ENCODE data around the gene KLHL6. TPM values are rescaled to one million over a fixed set of nuclear protein-coding genes. Genes with fewer than 3 reads are reported as not detected.
"Not testable (repeated sequence)": the region's sequence is repeated elsewhere in the genome, so short reads cannot be mapped to it uniquely, and the experiment has no call there.

KLHL6 gene
- total RNA-seq, 1 experiment from 2014 or later, result not detected

DNA sequence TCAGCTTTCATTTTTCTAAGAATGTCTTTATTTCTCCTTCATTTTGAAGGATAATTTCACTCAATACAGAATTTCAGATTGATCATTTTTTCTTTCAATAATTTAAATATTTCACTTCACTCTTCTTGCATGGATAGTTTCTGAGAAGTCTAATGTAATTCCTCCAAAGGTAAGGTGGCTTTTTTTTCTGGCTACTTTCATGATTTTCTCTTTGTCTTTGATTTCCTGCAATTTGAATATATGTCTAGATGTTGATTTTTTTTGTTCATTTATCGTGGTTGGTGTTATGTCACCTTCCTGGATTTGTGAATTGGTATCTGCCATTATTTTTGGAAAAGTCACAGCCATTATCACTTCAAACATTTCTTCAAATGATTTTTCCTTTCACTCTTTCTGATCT, 112.5 kb downstream of the KLHL6 start:
- Histone ChIP-seq H3K27me3 (ENCODE audit: insufficient read depth, low read length) (no peaks in the 10 kb centered on the region), H2BK120ac (ENCODE audit: low read depth, low read length, poor library complexity, severe bottlenecking) (no peak overlapping the region), H4K91ac (ENCODE audit: insufficient read length, low read depth, low read length) (no peak overlapping the region), H3K79me1 (ENCODE audit: insufficient read depth, low read depth, low read length, poor library complexity, severe bottlenecking) (no peaks in the 10 kb centered on the region), H3K56ac (ENCODE audit: insufficient read length, low read depth, low read length) (no peak overlapping the region), H3K4me2 (ENCODE audit: insufficient read depth, insufficient read length, low read length) (no peak overlapping the region), H2AK5ac (ENCODE audit: insufficient read length, low read length) (no peak overlapping the region), H2BK15ac (ENCODE audit: low read depth, low read length) (no peak overlapping the region), H3K4ac (ENCODE audit: low read depth, low read length) (no peak overlapping the region), H4K20me1 (ENCODE audit: control insufficient read depth, insufficient read depth, insufficient read length) (no peaks in the 10 kb centered on the region), H3K27ac (ENCODE audit: insufficient read length, low read depth, low read length) (no peak overlapping the region), H2AFZ (ENCODE audit: low read length) (no peak overlapping the region), H3K23ac (ENCODE audit: insufficient read length, low read depth, low read length) (no peak overlapping the region), H2BK12ac (ENCODE audit: insufficient read length, low read depth, low read length) (no peak overlapping the region), H3T11ph (ENCODE audit: low read length) (no peak overlapping the region), H2BK5ac (ENCODE audit: insufficient read length, low read length) (no peak overlapping the region), H3K14ac (ENCODE audit: insufficient read depth, low read length) (no peak overlapping the region), H3K9me3 (ENCODE audit: control insufficient read depth, low read depth, low read length) (no peaks in the 10 kb centered on the region), H3K4me1 (ENCODE audit: insufficient read depth, low read length) (no peaks in the 10 kb centered on the region), H3K23me2 (ENCODE audit: insufficient read length, low read depth, low read length, poor library complexity, severe bottlenecking) (peaks cover 3% of the 10 kb centered on the region), H4K8ac (replicated peaks; ENCODE audit: insufficient read length, low read depth, low read length) (no peak overlapping the region), H3K18ac (ENCODE audit: insufficient read length, low read depth, low read length) (no peak overlapping the region), H4K5ac (ENCODE audit: insufficient read length, low read depth, low read length) (no peak overlapping the region), H3K79me2 (ENCODE audit: insufficient read depth, low read length) (no peaks in the 10 kb centered on the region), H2BK20ac (ENCODE audit: low read depth, low read length, poor library complexity, severe bottlenecking) (no peak overlapping the region), H3K9ac (ENCODE audit: extremely low read depth, insufficient read length, low read length) (no peak overlapping the region)
- Mint-ChIP-seq H3K4me1 (peaks cover 15 to 17% of the 10 kb centered on the region in 2 experiments), H3K27ac (no peak overlapping the region), H3K36me3 (ENCODE audit: insufficient read depth in 1 of 3, low read depth in 3 of 3) (peaks cover 3 to 13% (median 8%) of the 10 kb centered on the region in 3 experiments; a peak in 6 of 7 replicates), H3K9me3 (peaks cover 20 to 23% of the 10 kb centered on the region in 2 experiments), H3K27me3 (ENCODE audit: low read depth) (0 out of 2 replicates have a peak, but pooled peaks cover 1% of the 10 kb centered on the region), H3K4me3 (no peak overlapping the region)
- WGBS (ENCODE audit: extremely low coverage, insufficient read length, low lambda C conversion rate), result no CpG with 5 or more reads among the region's 1 CpG
- DNase-seq, result no peak
- TF ChIP-seq, protein P1, sequence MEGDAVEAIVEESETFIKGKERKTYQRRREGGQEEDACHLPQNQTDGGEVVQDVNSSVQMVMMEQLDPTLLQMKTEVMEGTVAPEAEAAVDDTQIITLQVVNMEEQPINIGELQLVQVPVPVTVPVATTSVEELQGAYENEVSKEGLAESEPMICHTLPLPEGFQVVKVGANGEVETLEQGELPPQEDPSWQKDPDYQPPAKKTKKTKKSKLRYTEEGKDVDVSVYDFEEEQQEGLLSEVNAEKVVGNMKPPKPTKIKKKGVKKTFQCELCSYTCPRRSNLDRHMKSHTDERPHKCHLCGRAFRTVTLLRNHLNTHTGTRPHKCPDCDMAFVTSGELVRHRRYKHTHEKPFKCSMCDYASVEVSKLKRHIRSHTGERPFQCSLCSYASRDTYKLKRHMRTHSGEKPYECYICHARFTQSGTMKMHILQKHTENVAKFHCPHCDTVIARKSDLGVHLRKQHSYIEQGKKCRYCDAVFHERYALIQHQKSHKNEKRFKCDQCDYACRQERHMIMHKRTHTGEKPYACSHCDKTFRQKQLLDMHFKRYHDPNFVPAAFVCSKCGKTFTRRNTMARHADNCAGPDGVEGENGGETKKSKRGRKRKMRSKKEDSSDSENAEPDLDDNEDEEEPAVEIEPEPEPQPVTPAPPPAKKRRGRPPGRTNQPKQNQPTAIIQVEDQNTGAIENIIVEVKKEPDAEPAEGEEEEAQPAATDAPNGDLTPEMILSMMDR (conservative IDR thresholded peaks at IDR 0.05), result no peak

DNA sequence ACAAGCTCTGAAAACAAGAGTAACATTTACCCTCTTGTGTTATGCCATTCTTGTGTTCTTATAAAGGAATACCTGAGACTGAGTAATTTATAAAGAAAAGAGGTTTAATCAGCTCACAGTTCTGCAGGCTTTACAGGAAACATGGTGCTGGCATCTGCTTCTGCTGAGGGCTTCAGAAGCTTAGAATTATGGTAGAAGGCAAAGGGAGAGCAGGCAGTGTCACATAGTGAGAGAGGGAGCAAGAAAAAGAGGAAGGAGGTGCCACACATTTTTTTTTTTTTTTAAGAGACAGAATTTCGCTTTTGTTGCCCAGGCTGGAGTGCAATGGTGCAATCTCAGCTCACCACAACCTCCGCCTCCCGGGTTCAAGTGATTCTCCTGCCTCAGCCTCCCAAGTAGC, 115.0 kb downstream of the KLHL6 start:
- H2BK20ac ChIP-seq (ENCODE audit: low read depth, low read length, poor library complexity, severe bottlenecking); H3K27me3 Mint-ChIP-seq (ENCODE audit: low read depth); H2AFZ ChIP-seq (ENCODE audit: low read length); H4K5ac ChIP-seq (ENCODE audit: insufficient read length, low read depth, low read length); H3K79me2 ChIP-seq (ENCODE audit: insufficient read depth, low read length); H3K4me3 Mint-ChIP-seq; H3K23ac ChIP-seq (ENCODE audit: insufficient read length, low read depth, low read length); H3K27ac Mint-ChIP-seq; H2BK12ac ChIP-seq (ENCODE audit: insufficient read length, low read depth, low read length); H3K4ac ChIP-seq (ENCODE audit: low read depth, low read length); H3K4me2 ChIP-seq (ENCODE audit: insufficient read depth, insufficient read length, low read length); H3K27ac ChIP-seq (ENCODE audit: insufficient read length, low read depth, low read length); H3K9me3 ChIP-seq (ENCODE audit: control insufficient read depth, low read depth, low read length); H3K4me1 ChIP-seq (ENCODE audit: insufficient read depth, low read length); H4K91ac ChIP-seq (ENCODE audit: insufficient read length, low read depth, low read length); H3K79me1 ChIP-seq (ENCODE audit: insufficient read depth, low read depth, low read length, poor library complexity, severe bottlenecking); H3K18ac ChIP-seq (ENCODE audit: insufficient read length, low read depth, low read length); H3K23me2 ChIP-seq (ENCODE audit: insufficient read length, low read depth, low read length, poor library complexity, severe bottlenecking); H4K20me1 ChIP-seq (ENCODE audit: control insufficient read depth, insufficient read depth, insufficient read length); H3K56ac ChIP-seq (ENCODE audit: insufficient read length, low read depth, low read length); H3K14ac ChIP-seq (ENCODE audit: insufficient read depth, low read length); H2BK15ac ChIP-seq (ENCODE audit: low read depth, low read length); H2AK5ac ChIP-seq (ENCODE audit: insufficient read length, low read length); H3T11ph ChIP-seq (ENCODE audit: low read length); H4K8ac ChIP-seq (replicated peaks; ENCODE audit: insufficient read length, low read depth, low read length); H3K27me3 ChIP-seq (ENCODE audit: insufficient read depth, low read length); H2BK5ac ChIP-seq (ENCODE audit: insufficient read length, low read length); H3K9ac ChIP-seq (ENCODE audit: extremely low read depth, insufficient read length, low read length); DNase-seq: not testable (repeated sequence)
- Mint-ChIP-seq H3K4me1 (peaks cover 29 to 33% of the 10 kb centered on the region in 2 experiments), H3K36me3 (ENCODE audit: insufficient read depth in 1 of 3, low read depth in 3 of 3) (peaks cover 3 to 13% (median 8%) of the 10 kb centered on the region in 3 experiments; a peak in 6 of 7 replicates), H3K9me3 (peaks cover 20 to 23% of the 10 kb centered on the region in 2 experiments)
- H2BK120ac ChIP-seq (ENCODE audit: low read depth, low read length, poor library complexity, severe bottlenecking), result peak overlapping the region; percentile 48
- no CpG with 5 or more reads among the region's 3 CpGs for WGBS (ENCODE audit: extremely low coverage, insufficient read length, low lambda C conversion rate)

Data from H9 (cell line).